Coronary artery (tissue), 2 donors: Measurements from ENCODE around the gene MAPRE2.
A peak's percentile ranks its signal among the peaks of the same experiment; 100 is the strongest.

Source experiments
- DNase-seq: peaks from one replicate; pipeline ENCODE4 v3.0.0-alpha.2; 2017; ENCODE audit warnings: low spot score
- H3K27ac ChIP-seq, 2 donors: fragments of 200-600 bp; sonication (generic); one replicate each; pipeline ENCODE4 v1.5.1; 2016 to 2019
- H3K4me3 ChIP-seq: fragments of 200-600 bp; sonication (generic); 2 replicates; pipeline ENCODE4 v1.5.1; 2016; ENCODE audit warnings: mild to moderate bottlenecking, moderate library complexity
- TF ChIP-seq, protein P1 (sequence below): fragments of 200-600 bp; sonication (generic); IDR thresholded peaks from one replicate; pipeline ENCODE4 v1.5.1; 2019; ENCODE audit warnings: antibody characterized with exemption

The MAPRE2 gene

DNA sequence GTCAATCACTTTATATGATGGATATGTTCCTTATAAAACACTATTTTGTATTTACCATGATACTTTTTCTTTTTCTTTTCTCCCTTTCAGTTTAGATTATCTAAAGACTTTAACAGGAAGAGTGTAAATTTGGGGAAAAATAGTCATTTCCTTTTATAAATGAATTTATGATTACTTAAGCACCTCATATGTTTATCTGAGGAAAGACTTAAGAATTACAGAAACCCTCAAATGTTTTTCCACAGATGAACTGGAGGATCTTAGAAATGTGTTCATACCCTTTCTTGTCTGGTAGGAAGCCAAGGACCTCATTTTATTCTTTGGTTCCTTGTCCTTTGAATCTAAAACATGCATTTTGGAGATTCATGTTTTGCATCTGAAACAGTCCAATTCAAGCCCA, 36.7 kb downstream of the MAPRE2 start:
- Histone ChIP-seq H3K27ac (no peak overlapping the region), H3K4me3 (no peak overlapping the region)
- TF ChIP-seq, protein P1, sequence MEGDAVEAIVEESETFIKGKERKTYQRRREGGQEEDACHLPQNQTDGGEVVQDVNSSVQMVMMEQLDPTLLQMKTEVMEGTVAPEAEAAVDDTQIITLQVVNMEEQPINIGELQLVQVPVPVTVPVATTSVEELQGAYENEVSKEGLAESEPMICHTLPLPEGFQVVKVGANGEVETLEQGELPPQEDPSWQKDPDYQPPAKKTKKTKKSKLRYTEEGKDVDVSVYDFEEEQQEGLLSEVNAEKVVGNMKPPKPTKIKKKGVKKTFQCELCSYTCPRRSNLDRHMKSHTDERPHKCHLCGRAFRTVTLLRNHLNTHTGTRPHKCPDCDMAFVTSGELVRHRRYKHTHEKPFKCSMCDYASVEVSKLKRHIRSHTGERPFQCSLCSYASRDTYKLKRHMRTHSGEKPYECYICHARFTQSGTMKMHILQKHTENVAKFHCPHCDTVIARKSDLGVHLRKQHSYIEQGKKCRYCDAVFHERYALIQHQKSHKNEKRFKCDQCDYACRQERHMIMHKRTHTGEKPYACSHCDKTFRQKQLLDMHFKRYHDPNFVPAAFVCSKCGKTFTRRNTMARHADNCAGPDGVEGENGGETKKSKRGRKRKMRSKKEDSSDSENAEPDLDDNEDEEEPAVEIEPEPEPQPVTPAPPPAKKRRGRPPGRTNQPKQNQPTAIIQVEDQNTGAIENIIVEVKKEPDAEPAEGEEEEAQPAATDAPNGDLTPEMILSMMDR: no peak
- no peak for DNase-seq

DNA sequence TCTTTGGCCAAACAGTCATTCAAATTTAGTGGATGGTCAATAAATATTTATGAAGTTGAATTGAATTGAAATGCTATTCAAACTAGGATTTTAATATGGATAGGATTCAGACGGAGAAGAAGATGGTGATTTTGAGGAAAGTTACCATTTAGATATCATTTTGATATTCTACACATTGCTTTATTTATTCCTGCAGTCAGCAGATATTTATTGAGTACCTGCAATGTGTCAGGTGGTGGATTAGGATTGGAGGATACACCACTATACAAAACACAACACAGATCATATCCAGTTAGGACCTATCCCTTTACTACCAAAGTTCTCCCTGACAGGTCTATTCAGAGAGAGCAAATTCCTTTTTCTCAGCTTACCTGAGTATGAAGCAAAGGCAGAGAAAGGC, 38.8 kb downstream of the MAPRE2 start:
- DNase-seq: no peak
- Histone ChIP-seq H3K4me3 (no peak overlapping the region), H3K27ac (no peak overlapping the region)
- TF ChIP-seq, protein P1: no peak

DNA sequence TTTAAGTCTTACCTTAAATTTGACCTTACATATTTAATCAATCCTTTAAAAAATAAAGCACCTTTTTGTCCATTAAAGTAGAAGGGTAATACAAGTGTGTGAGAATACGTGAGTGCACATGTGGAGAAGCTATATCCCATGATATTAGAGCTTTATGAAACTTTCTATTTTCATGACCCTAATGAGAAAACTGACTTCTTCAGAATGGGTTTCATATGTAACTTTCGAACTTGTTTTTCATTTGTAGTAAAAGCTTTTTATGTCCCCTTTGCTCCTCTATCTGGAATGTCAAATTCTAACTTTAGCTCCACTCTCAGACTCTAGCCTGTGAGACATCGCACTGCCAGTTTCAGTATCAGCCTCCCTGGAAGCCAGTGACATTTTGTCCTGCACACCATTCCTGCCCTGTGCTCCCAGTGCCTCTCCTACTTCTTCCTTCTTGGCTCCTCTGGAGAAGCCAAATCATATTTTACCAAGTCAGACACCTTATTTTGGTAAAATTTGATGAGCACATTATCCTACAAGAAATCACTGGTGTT, 42.0 kb downstream of the MAPRE2 start:
- TF ChIP-seq, protein P1: no peak
- Histone ChIP-seq H3K27ac (peak overlapping the region; percentile 51 to 57), H3K4me3 (no peak overlapping the region)
- no peak for DNase-seq

DNA sequence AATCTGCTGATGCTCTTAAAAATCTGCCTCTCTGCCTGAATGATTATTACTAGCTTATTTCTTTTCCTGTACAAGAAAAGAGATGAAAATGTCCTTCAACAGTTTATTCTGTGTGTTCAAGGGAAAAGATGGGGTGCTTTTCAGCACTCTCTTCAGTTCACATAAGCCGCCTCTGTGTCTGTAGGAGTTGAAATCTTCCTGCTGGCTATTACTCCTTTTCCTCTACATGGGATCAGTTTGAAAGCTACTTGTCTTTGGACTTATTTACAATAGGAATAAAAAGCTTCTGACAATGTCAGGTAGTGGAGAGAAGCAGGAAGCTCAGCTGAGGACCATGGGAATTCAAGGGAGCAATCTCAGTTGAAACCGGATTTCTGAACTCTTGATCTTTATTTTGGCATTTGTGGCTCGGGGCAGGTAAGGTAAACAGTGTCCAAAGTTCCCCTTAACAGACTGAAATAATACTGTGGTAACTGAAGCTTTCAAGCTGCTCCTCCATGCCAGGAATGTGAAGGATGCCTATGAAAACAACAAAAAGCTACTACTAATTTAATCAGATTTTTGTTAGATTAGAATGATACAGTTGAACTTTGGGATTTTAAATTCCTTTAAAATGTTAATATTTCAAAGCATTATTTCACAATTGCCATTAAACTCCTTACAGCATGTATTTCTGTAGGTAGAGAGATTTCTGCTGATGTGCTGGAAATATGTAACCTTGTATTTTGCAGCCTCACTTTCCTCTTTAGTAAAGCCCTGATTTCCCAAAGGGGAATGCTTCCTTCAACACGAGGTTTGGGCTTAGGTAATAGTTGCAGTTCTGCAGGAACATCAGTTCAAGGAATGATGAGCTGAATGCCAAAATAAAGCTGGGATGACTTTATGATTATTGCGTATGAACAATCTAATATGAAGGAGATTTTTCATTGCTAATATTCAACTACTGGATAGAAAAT, 43.6 kb downstream of the MAPRE2 start:
- no peak overlapping the region for H3K4me3 ChIP-seq
- TF ChIP-seq, protein P1: no peak
- no peak for DNase-seq
- peak overlapping the region; percentile 37 to 40 for H3K27ac ChIP-seq

DNA sequence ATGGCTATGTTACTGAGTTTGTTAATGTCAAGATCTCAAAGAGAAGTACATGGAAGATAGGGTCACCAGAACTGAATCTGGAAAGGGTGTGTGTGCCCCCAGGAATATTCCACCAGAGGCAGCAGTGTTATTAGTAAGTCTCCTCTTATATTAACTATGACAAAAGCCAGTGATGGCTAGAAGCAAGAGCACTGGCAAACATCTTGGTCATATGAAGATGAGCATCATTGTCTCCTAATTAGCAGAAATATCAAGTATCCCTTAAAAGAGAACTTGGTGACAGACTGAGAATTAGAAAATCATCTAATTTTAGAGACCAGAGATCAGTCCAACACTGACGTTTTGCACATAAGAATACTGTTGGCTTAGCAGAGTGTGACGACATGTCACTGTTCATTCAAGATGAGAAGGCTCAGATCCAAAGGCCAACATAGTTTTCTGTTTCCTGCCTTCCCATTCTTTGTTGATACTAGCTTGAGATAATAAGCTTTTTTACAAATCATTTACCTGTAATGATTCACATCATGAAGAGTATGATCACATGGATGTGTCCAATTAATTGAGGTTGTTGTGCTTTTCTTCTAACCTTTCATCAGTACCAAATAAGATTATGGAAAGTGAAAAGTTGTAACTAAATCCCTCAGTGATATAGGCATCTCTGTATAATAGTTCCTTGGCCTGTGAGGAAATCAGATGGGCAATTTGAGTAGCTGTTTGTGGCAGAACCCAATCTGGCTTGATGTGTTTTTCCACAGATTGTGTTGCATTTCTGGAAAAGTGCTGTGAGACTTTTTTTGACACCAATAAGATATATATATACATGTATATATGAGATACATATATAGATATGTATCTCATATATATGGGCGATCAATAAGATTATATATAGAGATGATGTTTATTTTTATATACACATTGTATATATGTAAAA, 44.5 kb downstream of the MAPRE2 start:
- TF ChIP-seq, protein P1: no peak
- DNase-seq: no peak
- Histone ChIP-seq H3K4me3 (no peak overlapping the region), H3K27ac (peak overlapping the region in 1 of 2 donors; percentile 40)

DNA sequence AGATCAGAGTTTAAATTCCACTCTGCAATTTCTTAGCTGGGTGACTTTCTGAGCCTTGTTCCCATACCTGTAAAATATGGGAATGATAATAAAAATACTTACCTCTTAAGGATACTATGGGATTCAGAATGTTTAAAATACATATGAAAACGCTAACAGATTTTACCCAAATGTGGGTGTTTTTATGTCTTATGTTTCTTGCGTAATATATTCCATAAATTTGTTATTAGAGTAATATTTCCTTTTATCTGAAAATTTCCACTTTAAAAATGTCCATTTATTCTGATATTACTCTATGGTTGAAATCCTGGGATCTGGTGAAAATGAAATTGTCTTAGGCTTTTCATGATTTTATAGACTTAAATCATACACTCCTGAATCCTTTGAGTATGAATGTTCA, 45.5 kb downstream of the MAPRE2 start:
- no peak for DNase-seq
- Histone ChIP-seq H3K4me3 (no peak overlapping the region), H3K27ac (no peak overlapping the region)
- TF ChIP-seq, protein P1: no peak
